OCI-LY1 (cell line): ENCODE measurements around the gene TRIB2.

Experiments
- H2AFZ ChIP-seq: fragments of 200-600 bp; sonication (generic), shearing (Covaris generic); 2 replicates; pipeline ENCODE4 v1.6.0; 2014; ENCODE audit warnings: antibody characterized with exemption, mild to moderate bottlenecking, low read length
- H3F3A ChIP-seq: fragments of 200-600 bp; sonication (generic), shearing (Covaris generic); 2 replicates; pipeline ENCODE4 v1.6.0; 2014; ENCODE audit warnings: mild to moderate bottlenecking, antibody characterized with exemption, low read length, moderate library complexity; ENCODE audit not compliant: insufficient read depth
- H3K27ac ChIP-seq: fragments of 200-600 bp; sonication (generic); 2 replicates; pipeline ENCODE4 v1.5.1; 2014; ENCODE audit warnings: low read length, mixed run types, mild to moderate bottlenecking, low read depth; ENCODE audit not compliant: poor library complexity, severe bottlenecking
- H3K27me3 ChIP-seq: fragments of 200-600 bp; sonication (generic); 2 replicates; pipeline ENCODE4 v1.6.0; 2014; ENCODE audit warnings: antibody characterized with exemption, mild to moderate bottlenecking, low read length, moderate library complexity; ENCODE audit not compliant: insufficient read depth
- H3K36me3 ChIP-seq: fragments of 200-600 bp; sonication (generic); 2 replicates; pipeline ENCODE4 v1.6.1; 2014; ENCODE audit warnings: mild to moderate bottlenecking, antibody characterized with exemption, low read length, moderate library complexity, mixed read lengths; ENCODE audit not compliant: insufficient read depth
- H3K4me1 ChIP-seq: fragments of 200-600 bp; sonication (generic); 2 replicates; pipeline ENCODE4 v1.5.1; 2014; ENCODE audit warnings: mild to moderate bottlenecking, low read length, moderate library complexity; ENCODE audit not compliant: insufficient read depth, severe bottlenecking
- H3K4me2 ChIP-seq: fragments of 200-600 bp; sonication (generic), shearing (Covaris generic); 2 replicates; pipeline ENCODE4 v1.6.1; 2014; ENCODE audit warnings: low read length
- H3K4me3 ChIP-seq: fragments of 200-600 bp; sonication (generic); 2 replicates; pipeline ENCODE4 v1.5.1; 2014; ENCODE audit warnings: low read length, low read depth, mild to moderate bottlenecking, mixed read lengths; ENCODE audit not compliant: poor library complexity, severe bottlenecking
- H3K79me2 ChIP-seq: fragments of 200-600 bp; shearing (Covaris generic); 2 replicates; pipeline ENCODE4 v1.6.1; 2016; ENCODE audit warnings: mixed run types, low read length, mixed read lengths; ENCODE audit not compliant: insufficient read depth
- H3K9ac ChIP-seq: fragments of 200-600 bp; sonication (generic), shearing (Covaris generic); 2 replicates; pipeline ENCODE4 v1.6.1; 2014; ENCODE audit warnings: mild to moderate bottlenecking, low read length, mixed read lengths
- H3K9me2 ChIP-seq: fragments of 200-600 bp; sonication (generic), shearing (Covaris generic); 2 replicates; pipeline ENCODE4 v1.6.1; 2014; ENCODE audit warnings: low read depth, mild to moderate bottlenecking, low read length, mixed read lengths
- H3K9me3 ChIP-seq: fragments of 200-600 bp; shearing (Covaris generic); 2 replicates; pipeline ENCODE4 v1.6.1; 2014; ENCODE audit warnings: low read length, mixed read lengths
- H4K20me1 ChIP-seq: fragments of 200-600 bp; sonication (generic), shearing (Covaris generic); 2 replicates; pipeline ENCODE4 v1.6.0; 2016; ENCODE audit warnings: mild to moderate bottlenecking, low read length; ENCODE audit not compliant: insufficient read depth
- CTCF ChIP-seq: fragments of 200-600 bp; sonication (generic), shearing (Covaris generic); IDR thresholded peaks from 2 replicates; pipeline ENCODE4 v1.5.1; 2017; ENCODE audit warnings: mild to moderate bottlenecking, antibody characterized with exemption, low read length, moderate library complexity, mixed read lengths
- EZH2 ChIP-seq: fragments of 200-600 bp; sonication (generic), shearing (Covaris generic); IDR thresholded peaks from 2 replicates; pipeline ENCODE4 v1.8.0; 2017; ENCODE audit warnings: borderline replicate concordance, mixed run types, mild to moderate bottlenecking, antibody characterized with exemption, low read length, moderate library complexity, mixed read lengths

TRIB2 gene

DNA sequence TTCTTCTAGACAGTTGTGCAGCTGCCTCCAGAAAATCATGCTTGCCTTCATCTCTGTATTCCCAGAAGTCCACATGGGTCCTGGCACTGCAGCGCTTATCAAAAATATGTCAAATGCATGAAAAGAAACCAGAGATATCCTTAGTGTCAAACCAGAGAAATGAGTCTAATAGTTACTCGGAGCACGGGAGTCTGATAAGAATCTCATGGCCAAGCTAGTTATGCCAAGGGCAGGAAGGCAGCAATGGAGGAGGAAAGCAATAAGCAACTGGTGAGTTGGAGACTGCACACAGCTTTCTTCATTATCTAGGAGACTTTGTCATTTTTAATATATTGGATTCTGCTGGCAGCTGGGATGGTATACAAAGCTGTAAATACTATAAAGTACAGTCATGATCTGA, 38.6 kb downstream of the TRIB2 start:
- TF ChIP-seq CTCF: no peak
- TF ChIP-seq EZH2: no peak
- no peak overlapping the region for H3K27ac ChIP-seq
- H3K27me3 ChIP-seq: no peaks in the 10 kb centered on the region
- no peak overlapping the region for H2AFZ ChIP-seq
- H3K36me3 ChIP-seq: no peaks in the 10 kb centered on the region
- no peak overlapping the region for H3K9ac ChIP-seq
- H4K20me1 ChIP-seq: no peaks in the 10 kb centered on the region
- H3K4me2 ChIP-seq: no peak overlapping the region
- H3K4me1 ChIP-seq: no peaks in the 10 kb centered on the region
- H3F3A ChIP-seq: no peaks in the 10 kb centered on the region
- H3K79me2 ChIP-seq: no peaks in the 10 kb centered on the region
- H3K9me3 ChIP-seq: no peaks in the 10 kb centered on the region
- no peaks in the 10 kb centered on the region for H3K9me2 ChIP-seq
- no peak overlapping the region for H3K4me3 ChIP-seq

GRCh38 chr2:12759248-12759647, 42.5 kb downstream of the TRIB2 start:
- Histone ChIP-seq H3K9me3 (no peaks in the 10 kb centered on the region), H3K27ac (no peak overlapping the region), H3K9me2 (no peaks in the 10 kb centered on the region), H3K36me3 (no peaks in the 10 kb centered on the region), H3K9ac (no peak overlapping the region), H3F3A (no peaks in the 10 kb centered on the region), H3K79me2 (no peaks in the 10 kb centered on the region), H3K27me3 (no peaks in the 10 kb centered on the region), H3K4me3 (no peak overlapping the region), H3K4me2 (no peak overlapping the region), H3K4me1 (no peaks in the 10 kb centered on the region), H2AFZ (no peak overlapping the region), H4K20me1 (no peaks in the 10 kb centered on the region)
- no peak for TF ChIP-seq EZH2

DNA sequence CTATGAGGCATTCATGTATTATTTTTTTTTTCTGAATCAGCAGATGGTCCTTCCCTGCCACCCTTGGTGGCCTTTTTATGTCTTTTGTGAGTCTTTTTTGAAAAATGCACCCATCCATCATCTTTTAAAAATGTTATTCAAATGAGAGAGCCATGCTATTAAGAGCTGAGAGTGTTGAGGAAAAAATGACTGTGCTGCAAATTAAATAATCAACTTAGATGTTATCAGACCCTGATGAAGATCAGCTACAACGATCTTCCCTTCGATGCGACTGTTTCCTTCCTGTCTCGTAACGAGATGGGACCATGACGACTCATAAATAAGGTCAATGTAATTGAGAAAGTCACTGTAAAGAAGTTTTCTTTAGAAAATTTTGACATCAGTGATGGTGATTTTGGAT, 44.4 kb downstream of the TRIB2 start:
- no peaks in the 10 kb centered on the region for H3K27me3 ChIP-seq
- H3K4me3 ChIP-seq: no peak overlapping the region
- no peaks in the 10 kb centered on the region for H3K36me3 ChIP-seq
- no peaks in the 10 kb centered on the region for H4K20me1 ChIP-seq
- H3K9me2 ChIP-seq: no peaks in the 10 kb centered on the region
- H3F3A ChIP-seq: no peaks in the 10 kb centered on the region
- H3K9ac ChIP-seq: no peak overlapping the region
- H3K79me2 ChIP-seq: no peaks in the 10 kb centered on the region
- H3K9me3 ChIP-seq: no peaks in the 10 kb centered on the region
- TF ChIP-seq CTCF: no peak
- no peak for TF ChIP-seq EZH2
- H3K4me1 ChIP-seq: no peaks in the 10 kb centered on the region
- H2AFZ ChIP-seq: no peak overlapping the region
- H3K4me2 ChIP-seq: no peak overlapping the region
- no peak overlapping the region for H3K27ac ChIP-seq

- no peaks in the 10 kb centered on the region for H3K9me3 ChIP-seq
- H3K36me3 ChIP-seq: no peaks in the 10 kb centered on the region
- TF ChIP-seq CTCF (no peak), EZH2 (no peak)
- H3K4me3 ChIP-seq: no peak overlapping the region
- H3K4me2 ChIP-seq: no peak overlapping the region
- H3K9me2 ChIP-seq: no peaks in the 10 kb centered on the region
- no peaks in the 10 kb centered on the region for H3K27me3 ChIP-seq
- H4K20me1 ChIP-seq: no peaks in the 10 kb centered on the region
- no peak overlapping the region for H3K27ac ChIP-seq
- no peaks in the 10 kb centered on the region for H3K4me1 ChIP-seq
- H3K9ac ChIP-seq: no peak overlapping the region
- no peaks in the 10 kb centered on the region for H3F3A ChIP-seq
- no peak overlapping the region for H2AFZ ChIP-seq
- H3K79me2 ChIP-seq: no peaks in the 10 kb centered on the region
Measured at GRCh38 chr2:12762337-12762736, 45.6 kb downstream of the TRIB2 start.
